ENCODE data around the gene GNL3L. TPM values are rescaled to one million over a fixed set of nuclear protein-coding genes. Genes with fewer than 3 reads are reported as not detected.

The GNL3L gene
- total and polyA plus RNA-seq, 9 donors, result 9.9 to 20.9 (median 18.1) TPM

Other genes starting within 250 kb of the GNL3L start
- 4.3 TPM for gene WNK3, start 172.2 kb upstream of the GNL3L start, total RNA-seq
- gene WNK3, start 172.2 kb upstream of the GNL3L start, polyA plus RNA-seq (ENCODE audit: insufficient read depth in 1 of 8, insufficient read length in 8 of 8, low replicate concordance in 1 of 8), result 1 to 10 TPM; 1.5 to 3.1 (median 2.5) TPM
- gene TSR2, start 89.8 kb upstream of the GNL3L start, total RNA-seq, result 24.7 TPM
- gene TSR2, start 89.8 kb upstream of the GNL3L start, polyA plus RNA-seq (ENCODE audit: insufficient read depth in 1 of 8, insufficient read length in 8 of 8, low replicate concordance in 1 of 8), result 10 to 100 TPM; 40.2 to 56.5 (median 52.7) TPM
- gene FGD1, start 34.0 kb upstream of the GNL3L start, total RNA-seq, result 7.0 TPM
- 10 to 100 TPM; 15.7 to 24.8 (median 20.0) TPM for gene FGD1, start 34.0 kb upstream of the GNL3L start, polyA plus RNA-seq (ENCODE audit: insufficient read depth in 1 of 8, insufficient read length in 8 of 8, low replicate concordance in 1 of 8)

Measured in muscle of leg (tissue), 9 donors.